Fibroblast of the aortic adventitia (primary cell): Measurements from ENCODE around the gene EIF4A3. TPM values are rescaled to one million over a fixed set of nuclear protein-coding genes. Genes with fewer than 3 reads are reported as not detected.

Source experiments
- DNase-seq: peaks from one replicate; pipeline ENCODE4 v3.0.0-alpha.2; 2010; ENCODE audit warnings: low read depth
- H3K4me3 ChIP-seq: 2 replicates; pipeline ENCODE4 v1.5.1; 2011; ENCODE audit warnings: low read depth, mild to moderate bottlenecking, control low read depth, low read length, moderate library complexity
- total RNA-seq: library from RNA; depleted of rRNA; stranded (reverse); fragments of >200 nt; gene quantifications from 2 replicates; pipeline ENCODE4 v1.2.3, GENCODE V29; 2012; ENCODE audit warnings: low replicate concordance
- TF ChIP-seq, protein P1 (sequence below): IDR thresholded peaks from 2 replicates; pipeline ENCODE4 v1.5.1; 2011; ENCODE audit warnings: mild to moderate bottlenecking, low read length, control low read depth, inconsistent platforms; ENCODE audit not compliant: insufficient read depth

Gene EIF4A3
- total RNA-seq, 1 donor, result 85.9 TPM

DNA sequence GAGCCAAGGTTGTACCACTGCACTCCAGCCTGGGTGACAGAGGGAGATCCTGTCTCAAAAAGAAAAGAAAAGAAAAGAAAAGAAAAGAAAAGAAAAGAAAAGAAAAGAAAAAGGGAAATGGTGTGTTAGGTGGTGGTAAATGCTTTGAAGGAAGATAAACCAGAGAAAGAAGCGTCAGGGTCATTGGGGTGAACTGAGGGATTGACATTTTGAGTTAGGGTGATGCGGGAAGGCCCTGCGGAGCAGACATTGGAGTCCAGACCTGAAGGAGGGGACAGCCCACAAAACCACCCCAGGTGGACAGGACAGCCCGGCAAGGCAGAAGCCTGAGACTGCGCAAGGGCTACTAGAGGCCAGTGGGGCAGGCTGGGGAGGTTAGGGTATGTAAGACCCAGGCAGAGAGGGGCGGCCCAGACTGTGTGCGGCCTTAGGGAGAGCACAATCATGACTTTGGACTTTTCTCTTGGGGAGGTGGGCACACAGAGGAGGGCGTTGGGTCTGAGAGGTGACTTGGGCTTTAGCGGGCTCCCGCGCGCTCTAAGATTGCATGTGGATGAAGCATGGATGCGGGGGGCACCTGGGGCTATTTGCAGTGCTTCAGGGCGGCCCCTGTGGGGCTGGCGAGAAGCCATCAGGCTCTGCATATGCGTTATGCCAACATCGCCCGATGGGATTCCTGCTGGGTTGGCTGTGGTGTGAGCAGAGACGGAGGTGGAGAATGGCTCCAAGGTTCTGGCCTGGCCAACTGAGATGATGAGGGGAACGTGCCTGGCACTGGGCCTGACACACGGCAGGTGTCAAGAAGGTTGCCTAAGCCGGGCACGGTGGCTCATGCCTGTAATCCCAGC, 48.9 kb downstream of the EIF4A3 start:
- TF ChIP-seq, protein P1, sequence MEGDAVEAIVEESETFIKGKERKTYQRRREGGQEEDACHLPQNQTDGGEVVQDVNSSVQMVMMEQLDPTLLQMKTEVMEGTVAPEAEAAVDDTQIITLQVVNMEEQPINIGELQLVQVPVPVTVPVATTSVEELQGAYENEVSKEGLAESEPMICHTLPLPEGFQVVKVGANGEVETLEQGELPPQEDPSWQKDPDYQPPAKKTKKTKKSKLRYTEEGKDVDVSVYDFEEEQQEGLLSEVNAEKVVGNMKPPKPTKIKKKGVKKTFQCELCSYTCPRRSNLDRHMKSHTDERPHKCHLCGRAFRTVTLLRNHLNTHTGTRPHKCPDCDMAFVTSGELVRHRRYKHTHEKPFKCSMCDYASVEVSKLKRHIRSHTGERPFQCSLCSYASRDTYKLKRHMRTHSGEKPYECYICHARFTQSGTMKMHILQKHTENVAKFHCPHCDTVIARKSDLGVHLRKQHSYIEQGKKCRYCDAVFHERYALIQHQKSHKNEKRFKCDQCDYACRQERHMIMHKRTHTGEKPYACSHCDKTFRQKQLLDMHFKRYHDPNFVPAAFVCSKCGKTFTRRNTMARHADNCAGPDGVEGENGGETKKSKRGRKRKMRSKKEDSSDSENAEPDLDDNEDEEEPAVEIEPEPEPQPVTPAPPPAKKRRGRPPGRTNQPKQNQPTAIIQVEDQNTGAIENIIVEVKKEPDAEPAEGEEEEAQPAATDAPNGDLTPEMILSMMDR, result no peak
- H3K4me3 ChIP-seq, result no peak overlapping the region

DNA sequence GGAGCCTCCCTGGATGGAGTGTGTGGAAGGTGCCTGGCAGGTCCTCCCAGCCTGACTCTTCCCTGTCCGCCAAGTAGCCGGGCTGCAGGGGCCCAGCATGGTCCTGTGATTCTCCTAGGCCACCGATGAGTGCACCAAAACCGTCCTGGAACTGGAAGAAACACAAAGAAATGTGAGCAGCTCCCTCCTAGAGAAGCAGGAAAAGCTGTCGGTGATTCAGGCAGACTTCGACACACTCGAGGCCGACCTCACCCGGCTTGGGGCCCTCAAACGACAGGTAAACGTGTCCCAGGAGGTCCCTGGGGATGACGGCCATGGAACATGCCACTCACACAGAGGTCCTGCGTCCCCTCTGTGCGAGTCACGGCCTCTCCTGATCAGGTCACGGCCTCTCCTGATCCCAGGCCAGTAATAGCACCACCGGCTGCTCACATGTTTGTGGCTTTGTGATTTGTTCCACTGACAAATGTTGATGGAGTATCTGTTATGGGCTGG, 49.8 kb downstream of the EIF4A3 start:
- no peak overlapping the region for H3K4me3 ChIP-seq
- TF ChIP-seq, protein P1, result no peak
- DNase-seq, result no peak

More for the DNA sequence above, 48.9 kb downstream of the EIF4A3 start:
- no peak for DNase-seq

DNA sequence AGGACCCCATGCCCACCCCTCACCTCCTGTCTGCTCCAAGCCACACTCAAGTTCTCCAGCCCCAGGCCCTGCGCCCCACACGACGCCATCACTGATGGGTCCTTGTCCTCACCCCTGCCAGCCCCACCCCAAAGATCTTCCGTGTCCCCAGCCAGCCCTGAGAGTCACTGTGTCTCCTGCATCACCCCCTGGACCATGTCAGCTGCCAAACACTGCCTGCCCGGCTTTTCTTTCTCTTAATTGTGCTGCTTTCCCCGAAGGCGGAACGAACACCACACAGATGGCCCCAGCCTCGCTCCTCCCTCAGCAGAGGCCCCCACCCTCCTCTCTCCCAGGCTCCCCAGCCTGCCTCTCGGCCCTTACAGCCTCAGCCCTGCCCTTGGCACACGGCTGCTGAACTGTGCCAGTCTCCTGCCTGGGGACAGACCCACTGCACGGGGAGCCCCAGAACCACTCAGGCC, 50.3 kb downstream of the EIF4A3 start:
- no peak overlapping the region for H3K4me3 ChIP-seq
- no peak for DNase-seq
- TF ChIP-seq, protein P1, result no peak

DNA sequence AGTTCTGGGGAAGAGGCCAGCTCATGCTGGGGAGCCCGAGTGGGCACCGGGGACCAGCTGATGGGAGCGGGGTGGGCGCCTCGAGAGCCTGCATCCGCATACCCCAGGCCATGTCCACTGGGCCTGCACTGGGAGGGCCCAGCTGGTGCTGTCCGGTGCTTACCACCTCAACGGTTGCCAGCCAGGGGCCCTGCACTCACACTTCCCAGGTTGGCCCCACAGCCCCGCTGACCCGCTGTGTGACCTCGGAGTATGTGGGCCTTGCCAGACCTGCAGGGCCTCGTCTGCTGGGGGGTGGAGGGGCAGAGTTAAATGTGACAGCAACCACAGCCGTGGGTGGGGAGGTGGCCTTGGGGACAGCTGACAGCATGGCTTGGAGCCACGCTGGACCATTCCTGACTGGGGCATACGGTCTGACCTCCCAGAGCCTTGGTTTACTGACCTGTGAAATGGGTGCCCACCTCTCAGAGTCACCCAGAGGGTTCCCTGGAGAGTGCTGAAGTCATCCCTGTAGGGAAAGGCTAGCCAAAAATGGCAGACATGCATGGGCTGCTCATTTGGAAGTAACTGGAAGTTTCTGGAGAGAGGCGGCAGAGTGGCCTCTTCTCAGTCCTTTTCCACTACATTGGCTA, 51.0 kb downstream of the EIF4A3 start:
- TF ChIP-seq, protein P1, result no peak
- no peak overlapping the region for H3K4me3 ChIP-seq
- no peak for DNase-seq

DNA sequence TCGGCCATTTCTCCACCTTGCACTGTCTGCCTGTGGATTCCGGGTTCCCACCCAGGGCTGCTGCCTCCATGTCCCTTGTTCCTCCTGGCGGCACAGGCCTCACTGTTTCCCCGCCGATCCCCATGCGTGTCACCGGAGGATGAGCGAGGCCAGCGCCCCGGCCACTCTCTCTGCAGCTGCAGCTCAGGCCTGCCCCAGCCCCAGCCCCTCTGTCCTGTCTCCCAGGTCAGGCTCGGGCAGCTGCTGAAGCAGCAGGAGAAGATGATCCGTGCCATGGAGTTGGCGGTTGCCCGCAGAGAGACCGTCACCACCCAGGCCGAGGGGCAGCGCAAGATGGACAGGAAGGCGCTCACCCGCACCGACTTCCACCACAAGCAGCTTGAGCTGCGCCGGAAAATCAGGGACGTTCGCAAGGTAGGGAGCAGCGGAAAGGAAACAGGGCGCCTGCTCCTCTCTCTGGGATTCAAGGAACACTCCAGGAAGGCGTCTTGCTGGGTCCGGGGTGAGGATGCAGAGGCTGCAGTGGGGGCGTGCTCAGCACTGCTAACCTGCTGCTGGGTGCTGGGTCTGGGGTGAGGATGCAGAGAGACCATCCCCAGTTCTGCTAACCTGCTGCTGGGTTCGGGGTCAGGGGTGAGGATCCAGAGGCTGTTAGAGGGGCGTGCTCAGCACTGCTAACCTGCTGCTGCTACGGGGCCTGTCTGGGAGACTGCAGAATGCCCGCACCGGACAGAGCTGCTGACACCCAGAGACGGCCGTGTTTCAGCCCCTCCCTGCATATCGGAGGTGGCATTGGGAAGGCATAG, 51.7 kb downstream of the EIF4A3 start:
- TF ChIP-seq, protein P1, result no peak
- H3K4me3 ChIP-seq, result no peak overlapping the region
- DNase-seq, result no peak

DNA sequence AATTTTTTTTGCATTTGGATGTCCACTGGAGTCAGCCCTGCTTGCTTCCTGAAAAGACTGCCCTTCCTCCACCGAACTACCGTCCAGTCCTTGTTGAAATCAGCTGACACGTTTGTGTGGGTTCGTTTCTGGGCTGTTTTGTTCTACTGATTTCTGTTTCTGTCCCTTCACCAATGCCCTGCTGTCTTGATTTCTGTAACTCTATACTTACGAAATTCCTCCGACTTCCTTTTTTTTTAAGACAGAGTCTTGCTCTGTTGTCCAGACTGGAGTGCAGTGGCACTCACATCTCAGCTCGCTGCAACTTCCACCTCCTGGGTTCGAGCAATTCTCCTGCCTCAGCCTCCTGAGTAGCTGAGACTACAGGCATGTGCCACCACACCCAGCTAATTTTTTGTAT, 54.0 kb downstream of the EIF4A3 start:
- TF ChIP-seq, protein P1, result no peak
- H3K4me3 ChIP-seq, result no peak overlapping the region
- DNase-seq, result no peak
